Spleen (tissue), 11 donors: ENCODE measurements around the gene RNF224. TPM values are rescaled to one million over a fixed set of nuclear protein-coding genes. Genes with fewer than 3 reads are reported as not detected.

Experiments
- DNase-seq: peaks from one replicate; pipeline ENCODE4 v3.0.0-alpha.2; 2020
- H3K27ac ChIP-seq, 8 donors: fragments of 200-600 bp; sonication (generic) in 7 of 8; 1 replicate in 4 of 8; 2 replicates in 4 of 8; pipeline versions ENCODE4 v1.5.0 to v1.8.0; 2016 to 2021; ENCODE audit warnings: inconsistent platforms in 4 of 8, mild to moderate bottlenecking in 4 of 8, moderate library complexity in 1 of 8
- H3K27me3 ChIP-seq, 7 donors: fragments of 200-600 bp; sonication (generic) in 6 of 7; replicated peaks in 1 of 7; 1 replicate in 4 of 7; 2 replicates in 3 of 7; pipeline versions ENCODE4 v1.5.0 to v1.8.0; 2016 to 2021; ENCODE audit warnings: inconsistent platforms in 3 of 7, mild to moderate bottlenecking in 1 of 7
- H3K36me3 ChIP-seq, 6 donors: fragments of 200-600 bp; sonication (generic) in 5 of 6; 1 replicate in 4 of 6; 2 replicates in 2 of 6; pipeline versions ENCODE4 v1.5.0 to v1.8.0; 2016 to 2021; ENCODE audit warnings: inconsistent platforms in 2 of 6
- H3K4me1 ChIP-seq, 6 donors: fragments of 200-600 bp; sonication (generic) in 5 of 6; 1 replicate in 3 of 6; 2 replicates in 3 of 6; pipeline versions ENCODE4 v1.5.0 to v1.8.0; 2016 to 2021; ENCODE audit warnings: inconsistent platforms in 3 of 6
- H3K4me3 ChIP-seq, 8 donors: fragments of 200-600 bp; sonication (generic) in 7 of 8; 1 replicate in 4 of 8; 2 replicates in 4 of 8; pipeline versions ENCODE4 v1.5.0 to v1.8.0; 2016 to 2021; ENCODE audit warnings: inconsistent platforms in 4 of 8, mild to moderate bottlenecking in 4 of 8, moderate library complexity in 2 of 8
- H3K9me3 ChIP-seq, 8 donors: fragments of 200-600 bp; sonication (generic) in 7 of 8; 1 replicate in 4 of 8; 2 replicates in 4 of 8; pipeline versions ENCODE4 v1.5.0 to v1.8.0; 2016 to 2021; ENCODE audit warnings: inconsistent platforms in 4 of 8
- POLR2A ChIP-seq, 3 donors: fragments of 450-650 bp; IDR thresholded peaks; one replicate each; pipeline ENCODE4 v1.5.1; 2017; ENCODE audit warnings: antibody characterized with exemption in 3 of 3, mild to moderate bottlenecking in 1 of 3
- POLR2AphosphoS5 ChIP-seq, 3 donors: sonication (generic); formaldehyde crosslinking; IDR thresholded peaks; one replicate each; pipeline ENCODE4 v1.5.1; 2017; ENCODE audit warnings: antibody characterized with exemption in 3 of 3
- WGBS, 5 donors: extraction: QIAGEN DNeasy Blood & Tissue Kit in 3 of 5; methylation state at CpG; one replicate each; pipeline versions ENCODE4 v1.1.5 to v1.1.7; 2013 to 2018; 5-methylcytosine and 5-hydroxymethylcytosine counted together
- intact Hi-C: fragments of 100-400 bp; cut with DNase I; formaldehyde crosslinking; loops from one replicate; pipeline ENCODE4 v1.15.0; 2023; ENCODE audit warnings: low total_unique reads
- polyA plus RNA-seq, 3 donors: library from polyadenylated mRNA; stranded (reverse); fragments of 200-250 nt; gene quantifications; one replicate each; pipeline ENCODE4 v1.2.1, GENCODE V29; 2013
- total RNA-seq, 7 donors: library from RNA; depleted of rRNA in 3 of 7; stranded (reverse); fragments of >200 nt in 3 of 7; fragmentation: NEBNext Ultra II Directional in 4 of 7; extraction: Animal tissue kit (Norgen Biotek cat#: 25700) in 4 of 7; gene quantifications; one replicate each; pipeline versions ENCODE4 v1.1.0 to v1.2.1, GENCODE V29; 2016 to 2021
- TF ChIP-seq, protein P1 (sequence below), 11 experiments: fragments of 200-600 bp in 7 of 11; fragments of 450-650 bp in 4 of 11; sonication (generic) in 4 of 11; IDR thresholded peaks in 8 of 11; conservative IDR thresholded peaks in 3 of 11; 1 replicate in 7 of 11; 2 replicates in 4 of 11; pipeline versions ENCODE4 v1.4.0 to v1.8.0; 2016 to 2021; ENCODE audit warnings: antibody characterized with exemption in 11 of 11, inconsistent platforms in 4 of 11, mild to moderate bottlenecking in 1 of 11
- donor health status: healthy with polysubstance abuse.
- donor health status: DM: no; HTN: no; CAD: no; lungs with moderate emphysema.
- donor health status: DM: no; HTN: no; CAD: no.
- donor health status: Bipolar disorder and iron deficiency.
- donor health status: healthy.
- donor health status: DM: no; HTN: no; CAD: no.
- donor health status: DM: yes; HTN: yes; CAD: no.

RNF224 gene
- total and polyA plus RNA-seq, 10 donors: not detected

DNA sequence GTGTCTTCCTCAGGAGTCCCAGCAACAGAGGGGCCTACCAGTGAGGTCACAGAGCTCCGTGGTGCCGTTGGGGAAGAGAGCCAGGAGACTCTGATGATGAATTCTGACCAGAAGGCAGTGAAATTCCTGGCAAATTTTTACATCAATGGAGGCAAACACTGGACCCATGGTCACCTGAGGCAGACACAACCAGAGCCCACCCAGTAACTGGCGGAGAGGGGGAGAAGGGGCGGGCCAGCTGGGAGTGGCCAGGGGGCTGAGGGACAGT is 23.8 kb downstream of the RNF224 start, which contains the start of gene STPG3:
Gene STPG3 (plus strand): TSS at position 93 of the 268 bp plus-strand sequence. CDS start 1 bp downstream, at position 94.
- Histone ChIP-seq H3K36me3 (peaks cover 0 to 1% (median 0%) of the 10 kb centered on the region in 6 donors), H3K9me3 (no peaks in the 10 kb centered on the region), H3K27ac (no peak within 1 kb of the TSS), H3K4me3 (no peak within 1 kb of the TSS), H3K27me3 (no peaks in the 10 kb centered on the region), H3K4me1 (peaks cover 4 to 30% (median 20%) of the 10 kb centered on the region in 6 donors)
- intact Hi-C loops: no loop called here
- WGBS, 5 donors: 79 to 88% (median 86%) methylated on average over 4 of the region's 4 CpGs
- TF ChIP-seq, protein P1, sequence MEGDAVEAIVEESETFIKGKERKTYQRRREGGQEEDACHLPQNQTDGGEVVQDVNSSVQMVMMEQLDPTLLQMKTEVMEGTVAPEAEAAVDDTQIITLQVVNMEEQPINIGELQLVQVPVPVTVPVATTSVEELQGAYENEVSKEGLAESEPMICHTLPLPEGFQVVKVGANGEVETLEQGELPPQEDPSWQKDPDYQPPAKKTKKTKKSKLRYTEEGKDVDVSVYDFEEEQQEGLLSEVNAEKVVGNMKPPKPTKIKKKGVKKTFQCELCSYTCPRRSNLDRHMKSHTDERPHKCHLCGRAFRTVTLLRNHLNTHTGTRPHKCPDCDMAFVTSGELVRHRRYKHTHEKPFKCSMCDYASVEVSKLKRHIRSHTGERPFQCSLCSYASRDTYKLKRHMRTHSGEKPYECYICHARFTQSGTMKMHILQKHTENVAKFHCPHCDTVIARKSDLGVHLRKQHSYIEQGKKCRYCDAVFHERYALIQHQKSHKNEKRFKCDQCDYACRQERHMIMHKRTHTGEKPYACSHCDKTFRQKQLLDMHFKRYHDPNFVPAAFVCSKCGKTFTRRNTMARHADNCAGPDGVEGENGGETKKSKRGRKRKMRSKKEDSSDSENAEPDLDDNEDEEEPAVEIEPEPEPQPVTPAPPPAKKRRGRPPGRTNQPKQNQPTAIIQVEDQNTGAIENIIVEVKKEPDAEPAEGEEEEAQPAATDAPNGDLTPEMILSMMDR (IDR thresholded peaks at IDR 0.05 in 8 of 11, conservative IDR thresholded peaks at IDR 0.05 in 3 of 11): no peak
- no peak for DNase-seq

DNA sequence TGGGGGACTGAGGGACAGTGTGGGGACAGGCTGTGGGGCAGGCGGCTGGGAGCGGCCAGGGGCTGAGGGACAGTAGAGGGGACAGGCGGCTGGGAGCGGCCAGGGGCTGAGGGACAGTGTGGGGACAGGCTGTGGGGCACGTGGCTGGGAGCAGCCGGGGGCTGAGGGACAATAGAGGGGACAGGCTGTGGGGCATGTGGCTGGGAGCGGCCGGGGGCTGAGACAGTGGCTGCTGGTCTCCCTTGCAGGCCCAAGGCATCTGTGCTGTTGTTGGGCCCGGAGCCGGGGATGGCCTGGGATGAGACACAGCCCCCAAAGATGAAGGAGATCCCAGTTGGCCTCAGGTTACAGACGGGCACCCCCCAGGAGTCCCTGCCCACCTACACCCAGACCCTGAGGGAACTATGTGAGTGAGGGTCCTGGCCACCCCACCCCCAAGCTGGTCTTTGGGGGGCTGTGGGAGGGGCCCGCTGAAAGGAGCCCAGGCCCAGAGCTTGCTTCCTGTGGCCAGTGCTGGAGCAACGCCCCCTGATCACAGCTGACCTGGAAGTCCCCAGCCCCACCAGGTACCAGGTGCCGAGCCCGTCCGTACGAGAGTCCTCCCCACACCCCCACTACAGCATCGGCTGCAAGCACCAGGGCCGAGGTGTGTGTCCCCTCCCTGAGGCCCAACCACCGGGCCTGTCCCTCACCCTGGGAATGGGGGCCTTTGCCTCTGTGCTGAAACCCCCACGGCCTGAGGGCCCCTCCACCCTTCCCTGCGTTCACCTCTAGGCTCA is 24.4 kb downstream of the RNF224 start:
- peaks cover 0 to 7% (median 4%) of the 10 kb centered on the region in 6 donors for H3K36me3 ChIP-seq
- H3K27me3 ChIP-seq: no peaks in the 10 kb centered on the region
- WGBS, 5 donors: 85 to 95% (median 87%) methylated on average over 17 to 22 of the region's 22 CpGs
- no peak for TF ChIP-seq POLR2A (IDR thresholded peaks at IDR 0.05)
- no peak for TF ChIP-seq POLR2AphosphoS5 (IDR thresholded peaks at IDR 0.05)
- TF ChIP-seq, protein P1 (IDR thresholded peaks at IDR 0.05 in 8 of 11, conservative IDR thresholded peaks at IDR 0.05 in 3 of 11): no peak
- no peak overlapping the region for H3K27ac ChIP-seq
- no peak for DNase-seq
- intact Hi-C loops: no loop called here
- H3K4me1 ChIP-seq: peaks cover 9 to 35% (median 25%) of the 10 kb centered on the region in 6 donors
- H3K4me3 ChIP-seq: no peak overlapping the region
- H3K9me3 ChIP-seq: no peaks in the 10 kb centered on the region

DNA sequence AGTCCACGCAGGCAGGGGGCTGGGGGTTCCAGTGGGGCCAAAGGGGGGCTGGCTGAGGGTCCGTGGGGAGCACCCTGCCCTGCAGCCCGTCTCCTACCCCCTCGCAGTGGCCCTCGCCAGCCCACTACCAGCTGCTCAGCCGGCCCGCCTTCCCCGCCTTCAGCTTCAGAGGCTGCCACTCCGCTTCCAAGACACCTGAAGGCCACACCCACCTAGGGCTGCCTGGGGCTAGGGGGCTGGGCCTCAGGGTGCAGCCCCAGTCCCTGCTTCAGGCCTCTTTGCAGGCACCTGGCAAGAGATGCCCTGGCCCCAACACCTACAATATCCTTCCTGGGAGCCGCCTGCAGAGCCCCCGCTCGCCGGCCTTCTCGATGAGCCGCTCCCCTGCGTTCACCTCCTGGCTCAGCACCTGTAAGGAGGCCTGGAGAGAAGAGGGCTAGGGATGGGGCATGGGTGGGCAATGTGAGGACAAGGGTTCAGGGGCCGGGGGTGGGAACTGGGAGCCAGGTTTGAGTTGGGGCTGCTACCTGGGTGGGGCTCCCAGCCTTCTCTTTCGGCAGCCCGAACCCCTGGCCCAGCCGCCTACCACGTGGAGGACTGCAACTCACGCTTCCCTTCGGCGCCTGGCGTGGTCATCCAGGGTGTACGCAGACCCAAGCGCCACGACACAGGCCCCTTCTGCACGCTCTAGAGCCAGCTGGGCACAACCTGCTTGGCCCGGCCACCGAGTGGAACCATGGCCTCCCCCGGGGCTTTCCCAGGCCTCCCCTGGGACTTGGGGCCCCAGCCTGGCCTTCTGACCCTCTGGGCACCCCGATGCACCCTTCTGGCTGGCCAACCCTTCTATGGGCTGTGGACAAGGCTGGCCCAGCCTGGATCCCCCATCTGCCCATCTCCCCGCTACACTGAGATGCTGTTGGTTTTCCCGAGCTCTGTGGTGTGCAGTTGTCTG is 25.5 kb downstream of the RNF224 start:
- H3K27ac ChIP-seq: no peak overlapping the region
- H3K4me1 ChIP-seq: peaks cover 9 to 45% (median 31%) of the 10 kb centered on the region in 6 donors
- DNase-seq: no peak
- peaks cover 0 to 17% (median 10%) of the 10 kb centered on the region in 6 donors for H3K36me3 ChIP-seq
- TF ChIP-seq, protein P1 (IDR thresholded peaks at IDR 0.05 in 8 of 11, conservative IDR thresholded peaks at IDR 0.05 in 3 of 11): no peak
- TF ChIP-seq POLR2A (IDR thresholded peaks at IDR 0.05) (no peak), POLR2AphosphoS5 (IDR thresholded peaks at IDR 0.05) (no peak)
- H3K4me3 ChIP-seq: no peak overlapping the region
- no peaks in the 10 kb centered on the region for H3K27me3 ChIP-seq
- intact Hi-C loops: no loop called here
- WGBS, 5 donors: 81 to 92% (median 89%) methylated on average over 27 to 35 of the region's 35 CpGs
- no peaks in the 10 kb centered on the region for H3K9me3 ChIP-seq
